Muscle layer of colon (tissue), 2 donors: ENCODE measurements around the gene SLF2.

Experiments
- H3K27ac ChIP-seq: one replicate; pipeline ENCODE4 v1.7.0; 2013; ENCODE audit warnings: low read depth, mild to moderate bottlenecking, low read length, moderate library complexity
- H3K27me3 ChIP-seq, 2 donors: one replicate each; pipeline ENCODE4 v1.7.0; 2013; ENCODE audit warnings: low read length in 2 of 2, mild to moderate bottlenecking in 2 of 2; ENCODE audit not compliant: insufficient read depth in 2 of 2, control insufficient read depth in 1 of 2
- H3K36me3 ChIP-seq: one replicate; pipeline ENCODE4 v1.7.0; 2013; ENCODE audit warnings: mild to moderate bottlenecking, low read length; ENCODE audit not compliant: insufficient read depth
- H3K4me1 ChIP-seq: one replicate; pipeline ENCODE4 v1.7.0; 2013; ENCODE audit warnings: mild to moderate bottlenecking, low read length; ENCODE audit not compliant: insufficient read depth
- H3K4me3 ChIP-seq, 2 donors: one replicate each; pipeline ENCODE4 v1.7.0; 2013; ENCODE audit warnings: low read length in 2 of 2, low read depth in 1 of 2, mild to moderate bottlenecking in 1 of 2, moderate library complexity in 1 of 2
- H3K9ac ChIP-seq: one replicate; pipeline ENCODE4 v1.7.0; 2013; ENCODE audit warnings: low read length
- H3K9me3 ChIP-seq: one replicate; pipeline ENCODE4 v1.7.0; 2013; ENCODE audit warnings: mild to moderate bottlenecking, low read length
- donor health status: abdominal sarcoma.
- donor health status: Adenocarcinoma of cecum.

The SLF2 gene, protein sequence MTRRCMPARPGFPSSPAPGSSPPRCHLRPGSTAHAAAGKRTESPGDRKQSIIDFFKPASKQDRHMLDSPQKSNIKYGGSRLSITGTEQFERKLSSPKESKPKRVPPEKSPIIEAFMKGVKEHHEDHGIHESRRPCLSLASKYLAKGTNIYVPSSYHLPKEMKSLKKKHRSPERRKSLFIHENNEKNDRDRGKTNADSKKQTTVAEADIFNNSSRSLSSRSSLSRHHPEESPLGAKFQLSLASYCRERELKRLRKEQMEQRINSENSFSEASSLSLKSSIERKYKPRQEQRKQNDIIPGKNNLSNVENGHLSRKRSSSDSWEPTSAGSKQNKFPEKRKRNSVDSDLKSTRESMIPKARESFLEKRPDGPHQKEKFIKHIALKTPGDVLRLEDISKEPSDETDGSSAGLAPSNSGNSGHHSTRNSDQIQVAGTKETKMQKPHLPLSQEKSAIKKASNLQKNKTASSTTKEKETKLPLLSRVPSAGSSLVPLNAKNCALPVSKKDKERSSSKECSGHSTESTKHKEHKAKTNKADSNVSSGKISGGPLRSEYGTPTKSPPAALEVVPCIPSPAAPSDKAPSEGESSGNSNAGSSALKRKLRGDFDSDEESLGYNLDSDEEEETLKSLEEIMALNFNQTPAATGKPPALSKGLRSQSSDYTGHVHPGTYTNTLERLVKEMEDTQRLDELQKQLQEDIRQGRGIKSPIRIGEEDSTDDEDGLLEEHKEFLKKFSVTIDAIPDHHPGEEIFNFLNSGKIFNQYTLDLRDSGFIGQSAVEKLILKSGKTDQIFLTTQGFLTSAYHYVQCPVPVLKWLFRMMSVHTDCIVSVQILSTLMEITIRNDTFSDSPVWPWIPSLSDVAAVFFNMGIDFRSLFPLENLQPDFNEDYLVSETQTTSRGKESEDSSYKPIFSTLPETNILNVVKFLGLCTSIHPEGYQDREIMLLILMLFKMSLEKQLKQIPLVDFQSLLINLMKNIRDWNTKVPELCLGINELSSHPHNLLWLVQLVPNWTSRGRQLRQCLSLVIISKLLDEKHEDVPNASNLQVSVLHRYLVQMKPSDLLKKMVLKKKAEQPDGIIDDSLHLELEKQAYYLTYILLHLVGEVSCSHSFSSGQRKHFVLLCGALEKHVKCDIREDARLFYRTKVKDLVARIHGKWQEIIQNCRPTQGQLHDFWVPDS

DNA sequence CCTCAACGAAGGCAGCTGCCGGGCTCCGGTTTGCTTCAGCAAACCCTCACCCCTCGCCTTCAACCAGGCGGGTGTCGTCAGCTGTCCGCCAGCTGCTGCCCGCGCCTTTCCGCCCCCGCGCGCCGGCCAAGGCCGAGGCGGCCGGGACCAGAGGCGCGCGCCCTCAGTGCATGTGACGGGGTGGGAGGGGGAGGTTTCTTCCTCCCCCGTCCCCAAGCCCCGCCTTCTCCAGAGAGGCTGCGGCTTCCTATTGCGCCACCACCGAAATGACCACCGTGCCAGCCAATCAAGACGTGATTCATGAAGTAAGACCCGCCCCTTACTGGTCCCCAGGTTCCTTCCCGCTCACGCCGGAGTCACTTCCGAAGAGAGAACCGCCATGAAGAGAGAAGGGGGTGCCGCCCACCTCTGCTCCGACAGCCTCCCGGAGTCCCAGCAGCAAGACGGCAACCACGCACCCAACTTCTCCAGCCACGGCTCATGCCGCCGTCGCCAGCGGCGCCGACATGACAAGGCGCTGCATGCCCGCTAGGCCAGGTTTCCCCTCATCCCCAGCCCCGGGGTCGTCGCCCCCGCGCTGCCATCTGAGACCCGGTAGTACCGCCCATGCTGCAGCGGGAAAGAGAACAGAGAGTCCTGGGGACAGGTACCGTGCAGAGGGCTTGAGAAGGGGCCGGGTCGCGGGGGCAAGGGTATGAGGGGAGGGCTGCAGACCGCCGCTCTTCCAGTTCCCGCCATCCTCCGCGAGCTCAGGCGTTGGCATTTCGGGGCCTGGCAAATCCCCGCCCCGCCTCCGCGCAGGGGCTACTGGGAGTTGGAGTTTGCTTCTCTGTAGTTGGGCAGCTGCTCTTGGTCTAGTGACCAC, at the start of gene SLF2:
Gene SLF2 (plus strand): TSS at position 359 of the 865 bp plus-strand sequence. CDS start 148 bp downstream, at position 507.
- H3K4me1 ChIP-seq = peaks cover 20% of the 10 kb centered on the region

DNA sequence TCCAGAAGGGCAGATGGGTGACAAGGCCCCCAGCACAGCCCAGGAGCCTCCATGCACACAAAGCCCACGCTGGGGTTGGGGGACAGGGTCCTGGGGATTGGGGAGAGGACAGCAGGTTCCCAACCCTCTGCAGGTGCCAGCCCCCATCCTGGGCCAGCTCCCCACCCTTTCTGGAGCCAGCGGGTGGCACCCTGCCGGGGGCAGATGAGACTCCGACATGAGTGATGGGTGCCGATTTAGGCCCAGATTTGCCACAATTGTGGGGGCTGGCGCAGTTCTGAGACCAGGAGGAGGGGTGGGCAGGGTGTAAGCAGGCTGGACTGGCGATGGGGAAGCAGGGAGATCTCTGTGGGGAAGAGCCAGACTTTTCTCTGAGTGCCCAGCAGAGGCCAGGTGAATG, 49.3 kb upstream of the SLF2 start:
- Histone ChIP-seq H3K4me1 (no peaks in the 10 kb centered on the region), H3K4me3 (no peak overlapping the region), H3K27ac (no peak overlapping the region), H3K36me3 (no peaks in the 10 kb centered on the region), H3K9ac (no peak overlapping the region), H3K9me3 (no peaks in the 10 kb centered on the region), H3K27me3 (peaks cover 0 to 27% of the 10 kb centered on the region in 2 donors)

More for the DNA sequence above, at the start of gene SLF2:
- Histone ChIP-seq H3K36me3 (peaks cover 14% of the 10 kb centered on the region), H3K9ac (peak within 1 kb of the TSS; percentile 53), H3K4me3 (peak within 1 kb of the TSS; percentile 96 to 100), H3K9me3 (no peaks in the 10 kb centered on the region), H3K27ac (peak within 1 kb of the TSS; percentile 100), H3K27me3 (no peaks in the 10 kb centered on the region)

DNA sequence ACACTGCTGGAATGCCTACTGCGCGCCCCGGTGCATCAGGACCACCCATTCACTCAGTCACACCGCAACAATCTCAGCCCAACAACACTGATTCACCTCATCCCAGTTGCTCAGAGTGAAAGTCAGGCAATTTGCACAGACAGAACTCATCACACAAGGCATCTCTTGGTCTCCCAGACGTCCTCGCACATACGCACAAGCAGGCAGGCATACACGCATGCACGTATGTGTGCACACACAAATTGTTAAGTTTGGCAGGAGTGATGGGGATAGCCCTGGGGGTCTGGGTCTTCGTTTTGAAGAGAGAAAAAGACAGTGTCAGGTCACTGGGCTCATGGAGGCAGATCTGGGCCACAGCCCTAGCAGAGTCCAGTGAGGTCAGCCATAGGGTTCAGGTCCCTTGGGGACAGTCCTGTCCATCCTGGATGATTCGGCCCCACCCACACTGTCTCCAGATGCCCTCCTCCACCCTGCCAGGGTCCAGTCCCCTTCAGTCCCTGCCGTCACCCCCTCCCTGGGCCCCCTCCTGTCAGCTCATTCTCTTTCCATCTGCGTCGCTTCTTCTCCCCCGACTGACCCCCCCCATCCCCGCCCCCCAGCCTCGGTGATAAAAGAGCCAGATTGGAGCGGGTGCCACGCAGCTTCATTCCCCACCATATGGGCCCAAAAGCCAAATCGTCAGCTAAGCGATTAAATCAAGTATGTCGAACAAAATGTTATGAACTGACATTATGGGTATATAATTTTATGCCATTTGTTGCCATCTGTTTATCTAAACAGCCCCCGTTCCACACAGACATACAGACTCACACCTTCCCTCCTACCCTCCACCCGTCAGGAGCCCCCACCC, 48.5 kb upstream of the SLF2 start:
- no peaks in the 10 kb centered on the region for H3K36me3 ChIP-seq
- H3K9ac ChIP-seq = no peak overlapping the region
- no peaks in the 10 kb centered on the region for H3K4me1 ChIP-seq
- no peak overlapping the region for H3K4me3 ChIP-seq
- no peak overlapping the region for H3K27ac ChIP-seq
- peaks cover 0 to 27% of the 10 kb centered on the region in 2 donors for H3K27me3 ChIP-seq
- no peaks in the 10 kb centered on the region for H3K9me3 ChIP-seq

DNA sequence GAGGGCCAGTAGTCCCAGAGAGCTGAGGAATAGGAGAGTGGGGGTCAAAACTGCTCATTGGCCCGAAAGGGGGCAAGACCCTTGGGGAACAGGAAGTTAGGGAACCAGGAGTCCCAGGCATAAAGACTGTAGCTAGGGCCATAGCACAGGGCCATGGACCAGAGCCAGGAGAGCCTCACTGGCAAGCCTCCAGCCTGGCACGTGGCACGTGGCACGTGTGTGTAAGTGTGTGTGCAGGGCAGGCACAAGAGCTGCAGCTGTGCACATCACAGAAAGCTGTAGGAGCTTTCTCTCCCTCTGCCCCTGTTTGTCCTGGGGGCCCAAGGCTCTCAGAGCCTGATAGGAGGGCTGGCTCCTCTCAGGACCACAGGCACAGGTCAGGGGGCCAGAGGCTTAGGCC, 47.8 kb upstream of the SLF2 start:
- Histone ChIP-seq H3K9me3 (no peaks in the 10 kb centered on the region), H3K36me3 (no peaks in the 10 kb centered on the region), H3K27ac (no peak overlapping the region), H3K27me3 (peaks cover 0 to 27% of the 10 kb centered on the region in 2 donors), H3K4me3 (no peak overlapping the region), H3K9ac (no peak overlapping the region), H3K4me1 (no peaks in the 10 kb centered on the region)

GRCh38 chr10:100866010-100866409, 46.8 kb upstream of the SLF2 start:
- Histone ChIP-seq H3K27me3 (peaks cover 0 to 27% of the 10 kb centered on the region in 2 donors), H3K9ac (no peak overlapping the region), H3K9me3 (no peaks in the 10 kb centered on the region), H3K36me3 (no peaks in the 10 kb centered on the region), H3K4me3 (no peak overlapping the region), H3K4me1 (no peaks in the 10 kb centered on the region), H3K27ac (no peak overlapping the region)

DNA sequence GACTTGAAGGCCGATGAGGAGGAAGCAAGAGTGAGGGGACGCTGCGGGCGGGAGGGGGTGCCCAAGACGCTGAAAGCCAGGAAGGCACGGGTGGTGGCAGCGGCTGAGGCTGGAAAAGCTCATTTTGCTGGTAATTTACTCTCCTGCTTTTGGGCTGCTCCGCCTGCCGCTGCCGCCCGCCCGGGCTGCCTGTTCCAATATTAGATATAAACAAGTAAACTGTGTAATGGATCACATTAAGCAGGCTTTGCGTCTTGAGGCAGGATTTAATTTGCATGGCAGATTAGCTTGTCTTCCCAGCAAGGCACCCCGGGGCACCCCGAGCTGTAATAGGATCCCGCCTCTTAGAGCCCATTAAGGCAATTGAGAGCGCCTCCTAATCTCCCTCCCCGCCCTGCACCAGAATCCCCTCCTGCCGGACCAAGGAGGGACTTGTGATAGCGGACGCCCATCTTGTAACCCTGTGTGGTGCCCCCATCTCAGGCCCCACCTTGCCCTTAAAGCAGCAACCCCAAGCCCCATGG, 46.1 kb upstream of the SLF2 start:
- no peaks in the 10 kb centered on the region for H3K4me1 ChIP-seq
- H3K9ac ChIP-seq = no peak overlapping the region
- H3K4me3 ChIP-seq = no peak overlapping the region
- H3K9me3 ChIP-seq = no peaks in the 10 kb centered on the region
- H3K27me3 ChIP-seq = peaks cover 0 to 27% of the 10 kb centered on the region in 2 donors
- no peaks in the 10 kb centered on the region for H3K36me3 ChIP-seq
- no peak overlapping the region for H3K27ac ChIP-seq

- Histone ChIP-seq H3K9ac (no peak overlapping the region), H3K4me3 (no peak overlapping the region), H3K27ac (no peak overlapping the region), H3K9me3 (no peaks in the 10 kb centered on the region), H3K4me1 (no peaks in the 10 kb centered on the region), H3K27me3 (peaks cover 0 to 27% of the 10 kb centered on the region in 2 donors), H3K36me3 (no peaks in the 10 kb centered on the region)
Observed at GRCh38 chr10:100867261-100867963, 45.4 kb upstream of the SLF2 start.

DNA sequence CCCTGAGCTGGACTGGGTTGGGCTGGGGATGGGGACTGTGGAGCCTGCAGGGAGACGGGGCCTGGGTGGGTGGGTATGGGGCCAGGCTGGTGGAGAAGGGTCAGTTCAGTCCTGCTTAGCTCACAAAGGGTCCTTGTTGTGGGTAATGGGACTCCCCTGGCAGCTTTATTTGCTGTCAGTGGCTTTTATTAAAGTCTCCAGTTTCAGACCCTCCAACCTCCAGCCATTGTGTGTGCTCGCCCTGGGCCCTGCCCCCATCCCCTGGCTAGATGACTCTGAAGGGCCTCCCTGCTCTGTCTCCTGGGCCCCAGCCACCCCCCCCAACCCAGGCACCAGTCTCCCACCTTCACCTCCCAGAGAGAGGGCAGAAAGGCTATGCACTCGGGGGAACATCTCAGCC, 44.4 kb upstream of the SLF2 start:
- H3K27me3 ChIP-seq = peaks cover 0 to 24% of the 10 kb centered on the region in 2 donors
- H3K4me3 ChIP-seq = no peak overlapping the region
- no peak overlapping the region for H3K9ac ChIP-seq
- H3K36me3 ChIP-seq = no peaks in the 10 kb centered on the region
- H3K9me3 ChIP-seq = no peaks in the 10 kb centered on the region
- no peak overlapping the region for H3K27ac ChIP-seq
- no peaks in the 10 kb centered on the region for H3K4me1 ChIP-seq

DNA sequence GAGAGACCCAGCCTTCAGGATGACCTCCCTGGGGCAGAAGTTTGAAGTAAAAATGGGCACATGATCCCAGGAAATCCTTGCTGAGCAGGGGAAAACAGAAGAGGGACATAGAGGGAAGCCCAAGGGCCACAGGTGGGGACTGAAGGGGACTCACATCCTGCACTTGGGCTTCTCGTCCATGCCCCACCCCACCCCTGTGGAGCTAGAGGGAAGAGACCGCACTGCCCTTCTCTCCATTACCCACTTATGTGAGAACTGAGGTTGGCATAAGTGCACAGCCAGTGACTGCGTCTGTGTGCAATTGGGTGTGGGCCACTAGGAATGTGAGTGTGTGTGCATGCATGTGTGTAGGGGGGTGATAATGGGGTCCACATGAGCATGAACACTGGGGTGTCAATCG, 43.4 kb upstream of the SLF2 start:
- H3K27ac ChIP-seq = no peak overlapping the region
- H3K4me1 ChIP-seq = no peaks in the 10 kb centered on the region
- H3K4me3 ChIP-seq = no peak overlapping the region
- no peak overlapping the region for H3K9ac ChIP-seq
- H3K27me3 ChIP-seq = peaks cover 0 to 28% of the 10 kb centered on the region in 2 donors
- no peaks in the 10 kb centered on the region for H3K36me3 ChIP-seq
- no peaks in the 10 kb centered on the region for H3K9me3 ChIP-seq
